ENCODE data around the gene MBOAT7. TPM values are rescaled to one million over a fixed set of nuclear protein-coding genes. Genes with fewer than 3 reads are reported as not detected.

The MBOAT7 gene
- total and polyA plus RNA-seq, 2 of the 8 experiments (the other 6 are each of a cell fraction or from before 2014, with no cell fraction given) = 85.5 to 90.9 TPM

DNA sequence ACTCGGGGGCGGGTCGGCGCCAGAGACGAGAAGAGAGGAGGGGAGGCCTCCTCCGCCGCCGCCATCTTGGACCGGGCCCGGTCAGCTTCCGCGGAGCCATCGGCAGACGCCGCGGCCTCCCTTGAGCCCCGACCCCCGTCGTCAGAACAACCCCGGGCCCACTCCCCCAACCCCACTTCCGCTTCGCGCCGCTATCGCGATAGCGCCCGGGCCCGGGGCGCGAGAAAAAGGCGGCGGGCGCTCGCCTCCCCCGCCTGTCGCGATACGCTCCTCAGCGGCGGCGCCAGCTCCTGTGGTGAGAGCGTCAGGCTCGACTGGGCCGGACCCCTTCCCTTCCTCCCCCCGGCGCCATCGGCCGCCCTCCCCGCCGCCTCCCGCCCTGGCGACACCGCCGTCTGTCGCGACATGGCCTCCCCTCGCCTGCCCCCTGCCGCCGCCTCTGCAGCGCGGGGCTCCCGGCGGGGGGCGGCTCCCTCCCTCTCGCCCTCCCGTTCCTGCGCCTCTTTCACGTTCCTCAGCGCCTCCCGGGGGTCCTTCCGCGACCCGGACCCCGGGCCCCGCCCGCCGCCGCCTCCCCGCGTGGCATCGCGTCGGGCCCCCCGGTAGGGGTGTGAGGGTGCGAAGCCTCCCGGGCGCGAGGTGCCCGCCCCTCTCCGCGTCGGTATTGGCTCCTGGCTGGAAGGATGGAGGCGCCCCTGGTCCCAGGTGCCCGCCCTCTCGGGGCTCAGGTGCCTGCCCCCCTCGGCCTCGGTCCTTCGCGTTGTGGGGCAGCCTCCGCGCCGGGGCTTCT is 51.5 kb downstream of the MBOAT7 start, which contains the start of gene CNOT3 (continued):
- TF ChIP-seq TAF1 (IDR thresholded peaks at IDR 0.05; ENCODE audit: low read depth, low read length) (peak; percentile 90), EGR1 (IDR thresholded peaks at IDR 0.05; ENCODE audit: borderline replicate concordance, low read depth, low read length) (no peak), CBX5 (IDR thresholded peaks at IDR 0.05; ENCODE audit: low read depth, low read length) (no peak), JUN (IDR thresholded peaks at IDR 0.05; ENCODE audit: low read depth, low read length) (no peak), KDM1A (IDR thresholded peaks at IDR 0.05; ENCODE audit: borderline replicate concordance, low read length) (no peak), TBP (IDR thresholded peaks at IDR 0.05; ENCODE audit: low read depth, low read length) (peak; percentile 79; the same call in 1 of the 2 replicates), EP300 (IDR thresholded peaks at IDR 0.05; ENCODE audit: borderline replicate concordance in 1 of 2, low read depth in 2 of 2, low read length in 2 of 2) (no peak), POU5F1 (IDR thresholded peaks at IDR 0.05; ENCODE audit: low read depth, low read length) (no peak), JUND (IDR thresholded peaks at IDR 0.05; ENCODE audit: low read length) (0 out of 2 replicates have a peak, but pooled peaks have one; percentile 27), ASH2L (IDR thresholded peaks at IDR 0.05; ENCODE audit: low read length) (no peak), SUZ12 (IDR thresholded peaks at IDR 0.05; ENCODE audit: low read length) (no peak)
- TF ChIP-seq, protein P1, sequence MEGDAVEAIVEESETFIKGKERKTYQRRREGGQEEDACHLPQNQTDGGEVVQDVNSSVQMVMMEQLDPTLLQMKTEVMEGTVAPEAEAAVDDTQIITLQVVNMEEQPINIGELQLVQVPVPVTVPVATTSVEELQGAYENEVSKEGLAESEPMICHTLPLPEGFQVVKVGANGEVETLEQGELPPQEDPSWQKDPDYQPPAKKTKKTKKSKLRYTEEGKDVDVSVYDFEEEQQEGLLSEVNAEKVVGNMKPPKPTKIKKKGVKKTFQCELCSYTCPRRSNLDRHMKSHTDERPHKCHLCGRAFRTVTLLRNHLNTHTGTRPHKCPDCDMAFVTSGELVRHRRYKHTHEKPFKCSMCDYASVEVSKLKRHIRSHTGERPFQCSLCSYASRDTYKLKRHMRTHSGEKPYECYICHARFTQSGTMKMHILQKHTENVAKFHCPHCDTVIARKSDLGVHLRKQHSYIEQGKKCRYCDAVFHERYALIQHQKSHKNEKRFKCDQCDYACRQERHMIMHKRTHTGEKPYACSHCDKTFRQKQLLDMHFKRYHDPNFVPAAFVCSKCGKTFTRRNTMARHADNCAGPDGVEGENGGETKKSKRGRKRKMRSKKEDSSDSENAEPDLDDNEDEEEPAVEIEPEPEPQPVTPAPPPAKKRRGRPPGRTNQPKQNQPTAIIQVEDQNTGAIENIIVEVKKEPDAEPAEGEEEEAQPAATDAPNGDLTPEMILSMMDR (IDR thresholded peaks at IDR 0.05; ENCODE audit: control extremely low read depth in 1 of 3, insufficient read depth in 1 of 3, low read depth in 1 of 3, low read length in 3 of 3) = peak in 1 of 3 experiments; percentile 26; a peak in 1 of 4 replicates
- TF ChIP-seq, protein P2, sequence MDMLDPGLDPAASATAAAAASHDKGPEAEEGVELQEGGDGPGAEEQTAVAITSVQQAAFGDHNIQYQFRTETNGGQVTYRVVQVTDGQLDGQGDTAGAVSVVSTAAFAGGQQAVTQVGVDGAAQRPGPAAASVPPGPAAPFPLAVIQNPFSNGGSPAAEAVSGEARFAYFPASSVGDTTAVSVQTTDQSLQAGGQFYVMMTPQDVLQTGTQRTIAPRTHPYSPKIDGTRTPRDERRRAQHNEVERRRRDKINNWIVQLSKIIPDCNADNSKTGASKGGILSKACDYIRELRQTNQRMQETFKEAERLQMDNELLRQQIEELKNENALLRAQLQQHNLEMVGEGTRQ (IDR thresholded peaks at IDR 0.05; ENCODE audit: low read length) = no peak
